HCT116 (cell line): Measurements from ENCODE around the gene PLCB4. TPM values are rescaled to one million over a fixed set of nuclear protein-coding genes. Genes with fewer than 3 reads are reported as not detected.

Experiments
- ATAC-seq: fragments of 200-7000 bp; cut with Tn5 transposase; 2 replicates; pipeline ENCODE4 v1.9.1; 2020; ENCODE audit warnings: mild to moderate bottlenecking, moderate library complexity
- BruUV-seq: library from RNA; stranded (reverse); fragments of 400-500 nt; replicated peaks from 2 replicates; lab custom pipeline; 2021; lab: Mats Ljungman, UMichigan
- CTCF ChIA-PET: fragments of 300-600 bp; sonication (Branson Sonifier 250); formaldehyde crosslinking; loops from one replicate; lab custom pipeline; 2021; ENCODE audit warnings: antibody characterized with exemption; lab: Charles Lee
- POLR2A ChIA-PET: fragments of 300-600, 350-600 bp; sonication (Branson Sonifier 250); formaldehyde crosslinking; loops from one replicate; lab custom pipeline; 2021; ENCODE audit warnings: antibody characterized with exemption; lab: Charles Lee
- RAD21 ChIA-PET, 2 experiments: fragments of 300-600 bp; sonication (Branson Sonifier 250); formaldehyde crosslinking; loops; one replicate each; lab custom pipeline; 2023; ENCODE audit warnings: low total read pairs in 2 of 2; ENCODE audit not compliant: uncharacterized antibody in 2 of 2, unreplicated experiment in 2 of 2, low non-redundant PET in 1 of 2; lab: Charles Lee
- DNase-seq: peaks from one replicate; pipeline ENCODE4 v3.0.0-alpha.2; 2010; ENCODE audit warnings: low read depth, low spot score
- H2AFZ ChIP-seq: fragments of 200-600 bp; shearing (Covaris generic), sonication (generic); 2 replicates; pipeline ENCODE4 v1.6.1; 2017; ENCODE audit warnings: low read depth, mixed run types, mixed read lengths, antibody characterized with exemption, low read length; ENCODE audit not compliant: poor library complexity, severe bottlenecking
- H3K27ac ChIP-seq: 2 replicates; pipeline ENCODE4 v1.5.1; 2012; ENCODE audit warnings: low read depth, low read length
- H3K27me3 ChIP-seq: fragments of 200-600 bp; sonication (generic); 2 replicates; pipeline ENCODE4 v1.6.1; 2016; ENCODE audit warnings: mixed run types, low read length, mixed read lengths; ENCODE audit not compliant: insufficient read depth
- H3K36me3 ChIP-seq, 2 experiments: fragments of 200-500 bp in 1 of 2; fragments of 200-600 bp in 1 of 2; sonication (Bioruptor generic) in 1 of 2; sonication (generic) in 1 of 2; 2 replicates each; pipeline versions ENCODE4 v1.5.1 to v1.6.1; 2014 to 2016; ENCODE audit warnings: low read length in 2 of 2, inconsistent platforms in 1 of 2, mixed read lengths in 1 of 2, mixed run types in 1 of 2; ENCODE audit not compliant: insufficient read depth in 2 of 2, control insufficient read depth in 1 of 2
- H3K4me1 ChIP-seq, 2 experiments: fragments of 200-600 bp in 1 of 2; sonication (generic) in 1 of 2; 2 replicates each; pipeline versions ENCODE4 v1.5.1 to v1.6.1; 2012 to 2017; ENCODE audit warnings: low read length in 2 of 2, inconsistent platforms in 1 of 2, mild to moderate bottlenecking in 1 of 2, mixed read lengths in 1 of 2, mixed run types in 1 of 2, moderate library complexity in 1 of 2; ENCODE audit not compliant: insufficient read depth in 2 of 2, control insufficient read depth in 1 of 2
- H3K4me2 ChIP-seq: fragments of 200-600 bp; sonication (generic); 2 replicates; pipeline ENCODE4 v1.6.1; 2017; ENCODE audit warnings: mixed run types, low read length, mixed read lengths
- H3K4me3 ChIP-seq, 2 experiments: fragments of 200-600 bp in 1 of 2; sonication (generic) in 1 of 2; replicated peaks in 1 of 2; 2 replicates each; pipeline ENCODE4 v1.5.1; 2011 to 2016; ENCODE audit warnings: low read length in 2 of 2, control low read depth in 1 of 2, low read depth in 1 of 2, mild to moderate bottlenecking in 1 of 2, mixed read lengths in 1 of 2, mixed run types in 1 of 2
- H3K79me2 ChIP-seq: fragments of 200-600 bp; sonication (generic); 2 replicates; pipeline ENCODE4 v1.6.1; 2017; ENCODE audit warnings: mild to moderate bottlenecking, mixed run types, low read length, moderate library complexity, mixed read lengths; ENCODE audit not compliant: insufficient read depth
- H3K9ac ChIP-seq: fragments of 200-600 bp; sonication (generic); 2 replicates; pipeline ENCODE4 v1.6.1; 2016; ENCODE audit warnings: low read length, mixed read lengths
- H3K9me2 ChIP-seq: fragments of 200-600 bp; sonication (generic), shearing (Covaris generic); 2 replicates; pipeline ENCODE4 v1.6.1; 2017; ENCODE audit warnings: mixed run types, mild to moderate bottlenecking, moderate library complexity; ENCODE audit not compliant: insufficient read depth
- H3K9me3 ChIP-seq, 2 experiments: fragments of 200-500 bp in 1 of 2; fragments of 200-600 bp in 1 of 2; sonication (Bioruptor generic) in 1 of 2; sonication (generic) in 1 of 2; 2 replicates each; pipeline ENCODE4 v1.6.1; 2014 to 2017; ENCODE audit warnings: low read length in 2 of 2, mixed read lengths in 2 of 2, inconsistent platforms in 1 of 2, low read depth in 1 of 2, mild to moderate bottlenecking in 1 of 2, mixed run types in 1 of 2, moderate library complexity in 1 of 2; ENCODE audit not compliant: control insufficient read depth in 1 of 2, insufficient read depth in 1 of 2
- H4K20me1 ChIP-seq: fragments of 200-600 bp; sonication (generic), shearing (Covaris generic); 2 replicates; pipeline ENCODE4 v1.6.1; 2017; ENCODE audit warnings: mixed run types, mild to moderate bottlenecking, moderate library complexity; ENCODE audit not compliant: insufficient read depth
- ELF1 ChIP-seq: IDR thresholded peaks from 2 replicates; pipeline ENCODE4 v1.6.1; 2012; ENCODE audit warnings: low read depth, borderline replicate concordance
- EZH2 ChIP-seq: fragments of 200-600 bp; sonication (generic); IDR thresholded peaks from 2 replicates; pipeline ENCODE4 v1.6.1; 2017; ENCODE audit warnings: antibody characterized with exemption, mixed run types
- EZH2phosphoT487 ChIP-seq: fragments of 200-600 bp; IDR thresholded peaks from 2 replicates; pipeline ENCODE4 v1.6.1; 2018; ENCODE audit warnings: antibody characterized with exemption, borderline replicate concordance
- JUND ChIP-seq: IDR thresholded peaks from 2 replicates; pipeline ENCODE4 v1.6.1; 2012
- POLR2A ChIP-seq: IDR thresholded peaks from 2 replicates; pipeline ENCODE4 v1.7.0; 2011; ENCODE audit warnings: borderline replicate concordance; ENCODE audit not compliant: insufficient read depth, insufficient read length; ENCODE audit errors: extremely low read depth
- POLR2AphosphoS5 ChIP-seq: IDR thresholded peaks from 2 replicates; pipeline ENCODE4 v1.6.1; 2011; ENCODE audit warnings: mild to moderate bottlenecking, low read depth, low read length, moderate library complexity
- SP1 ChIP-seq: IDR thresholded peaks from 2 replicates; pipeline ENCODE4 v1.6.1; 2012; ENCODE audit warnings: low read depth
- SRF ChIP-seq: IDR thresholded peaks from 2 replicates; pipeline ENCODE4 v1.6.1; 2012; ENCODE audit warnings: low read depth
- TCF7L2 ChIP-seq: IDR thresholded peaks from 2 replicates; pipeline ENCODE4 v1.7.0; 2011; ENCODE audit warnings: borderline replicate concordance, inconsistent platforms; ENCODE audit not compliant: insufficient read depth, insufficient read length; ENCODE audit errors: extremely low read depth
- YY1 ChIP-seq: IDR thresholded peaks from 2 replicates; pipeline ENCODE4 v1.6.1; 2011; ENCODE audit warnings: low read length, low read depth, moderate library complexity, mild to moderate bottlenecking; ENCODE audit not compliant: insufficient replicate concordance; ENCODE audit errors: extremely low read depth
- ZBTB33 ChIP-seq: IDR thresholded peaks from 2 replicates; pipeline ENCODE4 v1.6.1; 2011; ENCODE audit warnings: mild to moderate bottlenecking, low read length, moderate library complexity; ENCODE audit not compliant: insufficient replicate concordance; ENCODE audit errors: extremely low read depth
- ZFX ChIP-seq: fragments of 450-650 bp; IDR thresholded peaks from 2 replicates; pipeline ENCODE4 v1.6.1; 2017
- ZNF274 ChIP-seq: fragments of 200-500 bp; sonication (Bioruptor generic); IDR thresholded peaks from 2 replicates; pipeline ENCODE4 v1.6.1; 2014; ENCODE audit warnings: mild to moderate bottlenecking, low read depth, low read length, inconsistent platforms
- intact Hi-C: fragments of 100-400 bp; cut with micrococcal nuclease; formaldehyde crosslinking; loops from 2 replicates; pipeline ENCODE4 v1.10.0; 2022
- total RNA-seq: library from RNA; stranded (reverse); gene quantifications from one replicate; pipeline ENCODE4 v1.2.1, GENCODE V29; 2021; ENCODE audit not compliant: unreplicated experiment
- TF ChIP-seq, protein P1 (sequence below): IDR thresholded peaks from 2 replicates; pipeline ENCODE4 v1.6.1; 2012

Gene PLCB4
- total RNA-seq, 1 experiment from 2014 or later = 2.5 TPM

DNA sequence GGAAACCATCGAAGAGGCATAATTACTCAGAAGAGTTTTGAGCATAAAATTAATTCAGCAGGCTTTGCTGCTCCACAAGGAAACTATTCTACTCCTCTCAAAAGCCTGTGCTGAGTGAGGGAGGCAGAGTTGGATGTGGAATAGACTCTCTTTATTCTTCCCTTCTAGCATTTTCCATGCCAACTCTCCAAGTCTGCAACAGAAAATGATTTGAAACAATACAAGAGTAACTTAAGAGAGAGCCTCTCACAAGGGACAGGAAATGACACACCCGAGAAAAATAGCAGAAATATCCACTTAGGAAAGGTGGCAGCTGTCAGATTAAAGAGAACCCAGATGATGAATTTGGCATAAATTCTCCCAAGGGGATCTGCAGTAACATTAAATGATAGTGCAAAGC lies 419.2 kb downstream of the PLCB4 start:
- ChIA-PET RAD21 (no interaction called here), CTCF (no interaction called here)

More for the DNA sequence above, 419.2 kb downstream of the PLCB4 start:
- no peak overlapping the region for H3K4me2 ChIP-seq
- H3K9ac ChIP-seq = no peak overlapping the region
- no peak for DNase-seq
- ATAC-seq = no peak
- no peaks in the 10 kb centered on the region for H3K4me1 ChIP-seq
- no peak for TF ChIP-seq JUND
- no peak for TF ChIP-seq TCF7L2
- TF ChIP-seq SRF = no peak
- TF ChIP-seq EZH2phosphoT487 = no peak
- TF ChIP-seq, protein P1, sequence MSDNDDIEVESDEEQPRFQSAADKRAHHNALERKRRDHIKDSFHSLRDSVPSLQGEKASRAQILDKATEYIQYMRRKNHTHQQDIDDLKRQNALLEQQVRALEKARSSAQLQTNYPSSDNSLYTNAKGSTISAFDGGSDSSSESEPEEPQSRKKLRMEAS = no peak
- TF ChIP-seq ZBTB33 = no peak
- no peak for TF ChIP-seq ZNF274
- no peak for TF ChIP-seq SP1
- TF ChIP-seq POLR2A = no peak
- no peak for TF ChIP-seq EZH2
- TF ChIP-seq POLR2AphosphoS5 = no peak
- no peak for TF ChIP-seq YY1
- no peak for TF ChIP-seq ZFX
- no peak for TF ChIP-seq ELF1
- H4K20me1 ChIP-seq = no peaks in the 10 kb centered on the region
- H3K9me3 ChIP-seq = no peaks in the 10 kb centered on the region
- no peaks in the 10 kb centered on the region for H3K36me3 ChIP-seq
- no peaks in the 10 kb centered on the region for H3K79me2 ChIP-seq
- no peak overlapping the region for H2AFZ ChIP-seq
- peaks cover 22% of the 10 kb centered on the region for H3K27me3 ChIP-seq
- no peak overlapping the region for H3K27ac ChIP-seq
- intact Hi-C loops = no loop called here
- BruUV-seq = no TSS peak
- H3K4me3 ChIP-seq = no peak overlapping the region
- POLR2A ChIA-PET = no interaction called here
- no peaks in the 10 kb centered on the region for H3K9me2 ChIP-seq
